GM12801 (cell line): ENCODE results near the gene HTR4.

ENCODE experiments used
- TF ChIP-seq, protein P1 (sequence below): IDR thresholded peaks from one replicate; pipeline ENCODE4 v1.5.1; 2011; ENCODE audit warnings: control low read depth; ENCODE audit not compliant: insufficient read length; ENCODE audit errors: extremely low read depth

Gene HTR4

DNA sequence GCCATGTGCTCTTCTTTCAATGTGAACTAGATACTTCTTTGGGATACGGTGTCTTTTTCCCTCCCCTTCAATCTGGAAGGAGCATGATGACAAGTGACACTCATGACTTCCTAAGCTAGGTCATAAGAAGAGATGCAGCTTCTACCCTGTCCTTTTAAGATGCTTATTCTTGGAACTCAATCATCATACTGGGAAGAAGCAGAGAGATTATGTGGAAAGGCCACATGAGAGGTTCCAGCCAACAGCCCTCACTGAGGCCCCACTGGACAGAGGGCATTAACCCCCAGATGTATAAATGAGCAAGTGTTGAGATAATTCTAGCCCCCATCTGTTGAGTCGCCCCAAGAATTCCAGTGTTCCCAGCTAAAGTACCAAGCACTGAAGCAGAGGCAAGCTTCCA lies 29.3 kb upstream of the HTR4 start:
- TF ChIP-seq, protein P1, sequence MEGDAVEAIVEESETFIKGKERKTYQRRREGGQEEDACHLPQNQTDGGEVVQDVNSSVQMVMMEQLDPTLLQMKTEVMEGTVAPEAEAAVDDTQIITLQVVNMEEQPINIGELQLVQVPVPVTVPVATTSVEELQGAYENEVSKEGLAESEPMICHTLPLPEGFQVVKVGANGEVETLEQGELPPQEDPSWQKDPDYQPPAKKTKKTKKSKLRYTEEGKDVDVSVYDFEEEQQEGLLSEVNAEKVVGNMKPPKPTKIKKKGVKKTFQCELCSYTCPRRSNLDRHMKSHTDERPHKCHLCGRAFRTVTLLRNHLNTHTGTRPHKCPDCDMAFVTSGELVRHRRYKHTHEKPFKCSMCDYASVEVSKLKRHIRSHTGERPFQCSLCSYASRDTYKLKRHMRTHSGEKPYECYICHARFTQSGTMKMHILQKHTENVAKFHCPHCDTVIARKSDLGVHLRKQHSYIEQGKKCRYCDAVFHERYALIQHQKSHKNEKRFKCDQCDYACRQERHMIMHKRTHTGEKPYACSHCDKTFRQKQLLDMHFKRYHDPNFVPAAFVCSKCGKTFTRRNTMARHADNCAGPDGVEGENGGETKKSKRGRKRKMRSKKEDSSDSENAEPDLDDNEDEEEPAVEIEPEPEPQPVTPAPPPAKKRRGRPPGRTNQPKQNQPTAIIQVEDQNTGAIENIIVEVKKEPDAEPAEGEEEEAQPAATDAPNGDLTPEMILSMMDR, result no peak

DNA sequence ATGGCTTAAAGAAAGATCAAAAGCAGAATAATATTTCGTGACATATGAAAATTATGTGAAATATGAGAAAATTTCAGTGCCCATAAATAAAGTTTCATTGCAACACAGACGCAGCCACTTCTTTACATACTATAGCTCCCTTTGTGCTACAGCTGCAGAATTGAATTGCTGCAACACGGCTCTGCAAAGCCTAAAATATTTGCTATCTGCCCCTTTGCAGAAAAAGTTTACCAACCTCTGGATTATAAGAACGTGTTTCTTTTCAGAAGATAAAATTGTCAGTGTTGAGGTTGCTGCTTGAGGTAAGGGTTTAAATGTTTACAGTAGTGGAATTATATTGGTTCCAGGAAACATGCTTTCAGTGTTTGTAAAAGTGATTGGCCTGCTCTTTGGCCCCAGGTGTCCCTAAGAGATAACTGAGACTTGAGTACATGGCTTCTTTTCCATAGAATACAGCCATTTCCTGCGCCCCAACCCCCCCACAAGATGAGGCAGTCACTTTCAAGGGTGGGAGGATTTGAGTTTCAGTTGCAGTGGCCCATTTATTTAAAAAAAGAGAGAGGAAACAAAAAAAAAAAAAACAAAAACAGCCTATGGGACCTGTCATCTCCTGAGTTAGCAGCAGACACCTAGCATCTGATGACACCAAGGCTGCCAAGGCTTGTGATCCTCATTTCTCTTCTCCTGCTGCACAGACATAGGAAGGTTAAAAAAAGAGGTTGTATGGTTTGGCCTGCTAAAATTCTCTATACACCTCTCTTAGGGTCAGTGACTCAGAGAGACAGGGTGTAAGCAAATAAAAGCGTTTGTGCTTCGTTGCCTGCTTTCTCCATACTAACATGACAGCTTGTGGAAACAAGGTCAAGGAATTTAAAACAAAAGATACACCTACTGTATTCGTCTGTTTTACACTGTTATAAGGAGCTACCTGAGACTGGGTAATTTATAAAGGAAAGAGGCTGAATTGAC lies 28.0 kb upstream of the HTR4 start:
- TF ChIP-seq, protein P1, result no peak

DNA sequence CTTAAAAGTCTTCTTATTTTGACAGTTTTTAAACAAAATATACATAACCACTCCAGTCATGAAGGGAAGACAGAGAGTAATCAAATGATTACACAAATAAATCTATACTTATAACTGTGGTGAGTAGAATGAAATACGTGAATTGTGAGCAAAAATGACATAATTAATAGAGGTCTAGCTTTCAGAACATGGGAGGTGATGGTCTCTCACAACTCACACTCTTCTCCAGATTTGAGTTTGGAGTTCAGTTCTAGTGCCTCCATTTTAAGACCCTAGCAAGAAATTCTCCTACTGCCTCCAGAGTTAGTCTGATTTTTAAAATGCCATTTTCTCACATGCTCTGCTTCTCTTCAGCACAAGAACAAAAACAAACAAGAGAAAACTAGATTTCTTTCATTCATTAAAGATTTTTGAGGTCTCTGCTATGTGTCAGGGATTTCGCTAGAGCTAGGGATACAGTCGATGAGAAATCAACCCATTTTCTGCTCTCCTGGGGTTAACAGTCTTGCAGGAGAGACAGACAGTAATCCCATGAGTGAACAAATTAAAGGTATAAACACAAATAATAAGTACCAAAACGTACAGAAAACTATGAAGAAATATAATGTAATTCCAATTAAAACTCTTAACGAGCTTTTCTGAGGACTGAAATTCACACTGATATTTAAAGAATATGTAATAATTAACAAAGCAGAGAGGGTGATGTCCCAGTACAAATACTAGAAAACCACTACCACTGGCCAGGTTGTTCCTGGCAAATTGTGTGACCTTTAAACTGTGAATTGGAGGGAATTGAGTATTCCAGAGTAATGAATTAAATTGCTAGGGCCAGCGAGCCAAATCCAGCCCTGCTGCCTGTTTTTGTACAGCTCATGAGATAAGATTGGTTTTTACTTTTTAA lies 27.1 kb upstream of the HTR4 start:
- TF ChIP-seq, protein P1, result no peak

DNA sequence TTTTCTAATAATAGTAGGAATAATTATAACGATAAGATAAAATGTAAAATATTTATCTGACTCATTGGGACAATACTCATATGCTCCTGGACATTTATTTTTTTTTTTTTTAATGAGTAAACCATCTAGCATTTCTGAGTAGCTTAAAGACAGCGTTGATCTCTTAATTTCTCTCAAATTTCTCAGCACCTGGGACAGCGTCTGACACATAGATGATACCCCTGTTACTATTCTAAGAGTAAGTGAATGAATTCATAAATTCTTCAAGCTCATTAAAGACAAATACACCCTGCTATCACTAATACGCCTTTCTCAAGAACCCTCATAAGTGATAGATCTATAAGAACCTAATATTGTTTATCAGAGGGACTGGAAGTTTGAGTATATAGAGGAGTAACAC lies 12.0 kb upstream of the HTR4 start:
- TF ChIP-seq, protein P1, result no peak

DNA sequence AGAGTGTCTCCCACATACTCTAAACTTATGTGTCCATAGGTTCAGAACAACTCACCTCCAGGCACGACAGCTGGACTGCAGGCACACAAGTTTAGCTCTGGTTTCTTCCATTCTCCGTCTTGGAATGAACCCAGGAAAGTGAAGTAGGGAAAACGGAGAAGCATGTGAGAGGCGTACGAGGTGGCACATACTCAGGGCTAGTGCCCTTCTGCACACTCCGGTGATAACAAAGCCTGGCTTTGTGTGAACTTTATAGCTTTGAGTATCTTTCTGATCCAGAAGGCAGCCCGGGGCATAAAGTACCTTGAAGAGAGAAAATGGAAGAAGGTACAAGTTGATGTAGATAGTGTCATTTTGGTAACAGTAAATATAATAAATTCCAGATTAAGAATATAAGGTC lies 11.1 kb upstream of the HTR4 start:
- TF ChIP-seq, protein P1, result no peak

DNA sequence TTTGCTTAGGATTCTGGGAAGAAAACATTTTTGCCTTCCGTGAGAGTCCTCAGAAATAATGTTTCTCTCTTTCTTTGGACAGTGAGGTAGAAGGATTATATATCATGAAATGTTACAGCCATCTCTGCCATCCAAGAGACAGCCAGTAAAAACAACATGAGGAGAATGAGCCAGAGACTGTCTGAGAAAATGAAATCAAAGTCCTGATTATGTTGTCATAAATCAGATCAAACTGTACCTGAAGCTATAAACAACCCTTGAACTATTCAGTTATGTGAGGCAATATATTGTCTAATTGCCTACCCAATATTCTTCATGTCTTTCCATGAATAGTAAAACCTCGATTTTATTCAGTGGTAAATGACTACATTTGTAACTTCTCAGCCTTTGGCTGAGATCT lies 9.2 kb upstream of the HTR4 start:
- TF ChIP-seq, protein P1, result no peak

DNA sequence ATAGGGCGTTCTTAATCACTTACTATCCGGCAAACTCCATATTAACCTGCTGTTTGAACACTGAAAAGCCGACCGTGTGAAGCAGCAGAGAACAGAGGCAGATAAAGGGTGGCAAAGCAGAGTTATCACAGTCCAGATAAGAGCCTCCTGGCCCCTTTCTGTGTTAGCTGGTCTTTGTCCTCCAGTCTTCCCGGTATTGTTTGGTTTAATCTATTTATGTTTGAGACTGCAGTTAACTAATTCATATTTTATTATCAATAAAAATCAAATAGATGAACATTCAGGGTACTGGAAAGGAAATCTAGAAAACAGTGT lies 6.0 kb upstream of the HTR4 start:
- TF ChIP-seq, protein P1, result no peak
